ENCODE measurements around the gene EFHC1.

DNA sequence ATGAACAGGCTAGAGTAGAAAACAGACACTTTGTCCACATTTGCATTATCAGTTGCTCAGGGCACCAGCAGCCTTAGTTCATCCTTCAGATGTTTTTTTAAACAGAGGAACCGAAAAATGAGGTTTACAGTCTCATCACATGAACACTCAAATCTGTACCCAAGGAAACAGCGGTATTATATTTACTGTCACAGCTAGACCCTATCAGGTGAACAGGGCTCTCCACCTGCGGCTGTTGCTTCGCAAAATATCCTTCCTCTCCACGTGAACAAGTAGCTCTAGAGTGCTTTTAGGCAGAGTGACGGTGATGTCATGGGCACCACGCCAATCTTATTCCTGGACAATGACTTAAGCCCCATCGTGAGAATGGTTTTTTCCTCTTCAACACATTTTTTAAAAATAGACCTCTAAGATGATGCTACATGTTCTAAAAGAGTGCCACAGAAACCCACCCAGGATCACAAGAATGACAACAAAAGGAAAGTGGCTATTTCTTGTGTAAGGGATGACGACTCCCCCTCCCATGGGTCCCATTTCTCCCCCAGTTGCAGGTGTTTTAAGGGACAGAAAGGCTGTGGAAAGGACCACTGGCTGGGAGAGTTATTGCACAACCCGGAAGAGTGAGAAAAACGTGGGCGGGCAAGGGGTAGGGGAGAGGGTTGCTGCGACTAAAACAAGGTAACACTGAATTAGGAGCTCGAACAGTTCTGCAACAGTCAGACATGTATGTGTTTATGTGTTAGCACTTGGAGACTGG, 77.7 kb downstream of the EFHC1 start:
- no peak for TF ChIP-seq POLR2A (IDR thresholded peaks at IDR 0.05)
- TF ChIP-seq, protein P1, sequence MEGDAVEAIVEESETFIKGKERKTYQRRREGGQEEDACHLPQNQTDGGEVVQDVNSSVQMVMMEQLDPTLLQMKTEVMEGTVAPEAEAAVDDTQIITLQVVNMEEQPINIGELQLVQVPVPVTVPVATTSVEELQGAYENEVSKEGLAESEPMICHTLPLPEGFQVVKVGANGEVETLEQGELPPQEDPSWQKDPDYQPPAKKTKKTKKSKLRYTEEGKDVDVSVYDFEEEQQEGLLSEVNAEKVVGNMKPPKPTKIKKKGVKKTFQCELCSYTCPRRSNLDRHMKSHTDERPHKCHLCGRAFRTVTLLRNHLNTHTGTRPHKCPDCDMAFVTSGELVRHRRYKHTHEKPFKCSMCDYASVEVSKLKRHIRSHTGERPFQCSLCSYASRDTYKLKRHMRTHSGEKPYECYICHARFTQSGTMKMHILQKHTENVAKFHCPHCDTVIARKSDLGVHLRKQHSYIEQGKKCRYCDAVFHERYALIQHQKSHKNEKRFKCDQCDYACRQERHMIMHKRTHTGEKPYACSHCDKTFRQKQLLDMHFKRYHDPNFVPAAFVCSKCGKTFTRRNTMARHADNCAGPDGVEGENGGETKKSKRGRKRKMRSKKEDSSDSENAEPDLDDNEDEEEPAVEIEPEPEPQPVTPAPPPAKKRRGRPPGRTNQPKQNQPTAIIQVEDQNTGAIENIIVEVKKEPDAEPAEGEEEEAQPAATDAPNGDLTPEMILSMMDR (IDR thresholded peaks at IDR 0.05 in 4 of 5, conservative IDR thresholded peaks at IDR 0.05 in 1 of 5), result no peak
